Panc1 (cell line): ENCODE data around the gene RASGEF1C. TPM values are rescaled to one million over a fixed set of nuclear protein-coding genes. Genes with fewer than 3 reads are reported as not detected.

Experiments used
- ATAC-seq: fragments of 200-7000 bp; cut with Tn5 transposase; 2 replicates; pipeline ENCODE4 v1.9.1; 2020; ENCODE audit warnings: mild to moderate bottlenecking, moderate library complexity
- BruUV-seq: library from RNA; stranded (reverse); fragments of 400-500 nt; replicated peaks from 2 replicates; lab custom pipeline; 2021; lab: Mats Ljungman, UMichigan
- CTCF ChIA-PET: fragments of 300-600 bp; sonication (Branson Sonifier 250); formaldehyde crosslinking; loops from one replicate; lab custom pipeline; 2022; ENCODE audit warnings: antibody characterized with exemption; lab: Charles Lee
- POLR2A ChIA-PET: fragments of 300-600 bp; sonication (Branson Sonifier 250); formaldehyde crosslinking; loops from one replicate; lab custom pipeline; 2022; ENCODE audit warnings: antibody characterized with exemption; lab: Charles Lee
- DNase-seq: peaks from one replicate; pipeline ENCODE4 v3.0.0-alpha.2; 2010; ENCODE audit warnings: low read depth, low spot score
- H3K27ac ChIP-seq: 2 replicates; pipeline ENCODE4 v1.5.1; 2011; ENCODE audit warnings: mild to moderate bottlenecking, low read length, inconsistent platforms
- H3K27me3 ChIP-seq: fragments of 200-500 bp; sonication (Bioruptor generic); 2 replicates; pipeline ENCODE4 v1.6.0; 2014; ENCODE audit warnings: low read length, inconsistent platforms; ENCODE audit not compliant: control insufficient read depth, insufficient read depth
- H3K36me3 ChIP-seq: fragments of 200-500 bp; sonication (Bioruptor generic); 2 replicates; pipeline ENCODE4 v1.5.1; 2014; ENCODE audit warnings: inconsistent platforms, mild to moderate bottlenecking, low read length, moderate library complexity; ENCODE audit not compliant: control insufficient read depth, insufficient read depth
- H3K4me1 ChIP-seq: 2 replicates; pipeline ENCODE4 v1.5.1; 2011; ENCODE audit warnings: inconsistent platforms, mild to moderate bottlenecking, low read length, moderate library complexity; ENCODE audit not compliant: control insufficient read depth, insufficient read depth
- H3K4me3 ChIP-seq, 2 experiments: 2 replicates each; pipeline ENCODE4 v1.5.1; 2011 to 2012; ENCODE audit warnings: low read depth in 2 of 2, low read length in 2 of 2, mild to moderate bottlenecking in 2 of 2, inconsistent platforms in 1 of 2, moderate library complexity in 1 of 2
- H3K9me3 ChIP-seq: fragments of 200-500 bp; sonication (Bioruptor generic); 2 replicates; pipeline ENCODE4 v1.5.1; 2014; ENCODE audit warnings: low read depth, mild to moderate bottlenecking, inconsistent platforms, low read length, moderate library complexity; ENCODE audit not compliant: control insufficient read depth, insufficient read depth
- POLR2AphosphoS5 ChIP-seq: IDR thresholded peaks from 2 replicates; pipeline ENCODE4 v1.6.1; 2012; ENCODE audit warnings: mild to moderate bottlenecking, low read depth, low read length, moderate library complexity
- SIN3A ChIP-seq: IDR thresholded peaks from 2 replicates; pipeline ENCODE4 v1.6.1; 2012; ENCODE audit warnings: low read depth, mild to moderate bottlenecking, low read length, moderate library complexity, borderline replicate concordance; ENCODE audit not compliant: insufficient read depth
- TCF7L2 ChIP-seq: IDR thresholded peaks from 2 replicates; pipeline ENCODE4 v1.6.1; 2011; ENCODE audit warnings: mild to moderate bottlenecking, low read depth, low read length, inconsistent platforms
- in situ Hi-C: cut with HindIII; loops from 2 replicates; pipeline ENCODE4 v1.10.0; 2016; ENCODE audit warnings: low sequenced_read_pairs, low pct_unique_long_range_greater_than_20kb
- intact Hi-C: fragments of 100-400 bp; cut with micrococcal nuclease; formaldehyde crosslinking; loops from one replicate; pipeline ENCODE4 v1.10.0; 2022; ENCODE audit not compliant: unreplicated experiment
- total RNA-seq: library from RNA; stranded (reverse); gene quantifications from one replicate; pipeline ENCODE4 v1.2.1, GENCODE V29; 2021; ENCODE audit not compliant: unreplicated experiment
- TF ChIP-seq, protein P1 (sequence below), 2 experiments: IDR thresholded peaks; 2 replicates each; pipeline ENCODE4 v1.6.1; 2011 to 2012; ENCODE audit warnings: low read depth in 2 of 2, control low read depth in 1 of 2, low read length in 1 of 2, mild to moderate bottlenecking in 1 of 2, moderate library complexity in 1 of 2; ENCODE audit not compliant: insufficient read depth in 1 of 2
- TF ChIP-seq, protein P2 (sequence below): fragments of 450-650 bp; IDR thresholded peaks from 2 replicates; pipeline ENCODE4 v1.5.1; 2017; ENCODE audit warnings: mild to moderate bottlenecking

Gene RASGEF1C
- total RNA-seq, 1 experiment from 2014 or later: 0.49 TPM

DNA sequence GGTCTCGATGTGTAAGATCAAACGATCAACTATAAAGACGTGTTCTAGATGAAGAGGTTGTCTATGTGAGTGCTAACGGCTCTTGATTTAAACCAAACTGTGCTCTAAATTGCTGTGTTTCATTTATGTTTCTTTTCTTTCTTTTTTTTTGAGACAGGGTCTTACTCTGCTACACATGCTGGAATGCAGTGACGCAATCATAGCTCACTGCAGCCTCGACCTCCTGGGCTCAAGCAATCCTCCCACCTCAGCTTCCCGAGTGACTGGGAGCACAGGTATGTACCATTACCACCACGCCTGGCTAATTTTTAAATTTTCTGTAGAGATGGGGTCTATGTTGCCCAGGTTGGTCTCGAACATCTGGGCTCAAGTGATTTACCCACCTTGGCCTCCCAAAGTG is 113.5 kb downstream of the RASGEF1C start:
- TF ChIP-seq POLR2AphosphoS5 (no peak), TCF7L2 (no peak), SIN3A (no peak)
- TF ChIP-seq, protein P1, sequence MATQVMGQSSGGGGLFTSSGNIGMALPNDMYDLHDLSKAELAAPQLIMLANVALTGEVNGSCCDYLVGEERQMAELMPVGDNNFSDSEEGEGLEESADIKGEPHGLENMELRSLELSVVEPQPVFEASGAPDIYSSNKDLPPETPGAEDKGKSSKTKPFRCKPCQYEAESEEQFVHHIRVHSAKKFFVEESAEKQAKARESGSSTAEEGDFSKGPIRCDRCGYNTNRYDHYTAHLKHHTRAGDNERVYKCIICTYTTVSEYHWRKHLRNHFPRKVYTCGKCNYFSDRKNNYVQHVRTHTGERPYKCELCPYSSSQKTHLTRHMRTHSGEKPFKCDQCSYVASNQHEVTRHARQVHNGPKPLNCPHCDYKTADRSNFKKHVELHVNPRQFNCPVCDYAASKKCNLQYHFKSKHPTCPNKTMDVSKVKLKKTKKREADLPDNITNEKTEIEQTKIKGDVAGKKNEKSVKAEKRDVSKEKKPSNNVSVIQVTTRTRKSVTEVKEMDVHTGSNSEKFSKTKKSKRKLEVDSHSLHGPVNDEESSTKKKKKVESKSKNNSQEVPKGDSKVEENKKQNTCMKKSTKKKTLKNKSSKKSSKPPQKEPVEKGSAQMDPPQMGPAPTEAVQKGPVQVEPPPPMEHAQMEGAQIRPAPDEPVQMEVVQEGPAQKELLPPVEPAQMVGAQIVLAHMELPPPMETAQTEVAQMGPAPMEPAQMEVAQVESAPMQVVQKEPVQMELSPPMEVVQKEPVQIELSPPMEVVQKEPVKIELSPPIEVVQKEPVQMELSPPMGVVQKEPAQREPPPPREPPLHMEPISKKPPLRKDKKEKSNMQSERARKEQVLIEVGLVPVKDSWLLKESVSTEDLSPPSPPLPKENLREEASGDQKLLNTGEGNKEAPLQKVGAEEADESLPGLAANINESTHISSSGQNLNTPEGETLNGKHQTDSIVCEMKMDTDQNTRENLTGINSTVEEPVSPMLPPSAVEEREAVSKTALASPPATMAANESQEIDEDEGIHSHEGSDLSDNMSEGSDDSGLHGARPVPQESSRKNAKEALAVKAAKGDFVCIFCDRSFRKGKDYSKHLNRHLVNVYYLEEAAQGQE (IDR thresholded peaks at IDR 0.05; ENCODE audit: insufficient read depth in 1 of 2, low read depth in 2 of 2, low read length in 1 of 2): no peak
- TF ChIP-seq, protein P2, sequence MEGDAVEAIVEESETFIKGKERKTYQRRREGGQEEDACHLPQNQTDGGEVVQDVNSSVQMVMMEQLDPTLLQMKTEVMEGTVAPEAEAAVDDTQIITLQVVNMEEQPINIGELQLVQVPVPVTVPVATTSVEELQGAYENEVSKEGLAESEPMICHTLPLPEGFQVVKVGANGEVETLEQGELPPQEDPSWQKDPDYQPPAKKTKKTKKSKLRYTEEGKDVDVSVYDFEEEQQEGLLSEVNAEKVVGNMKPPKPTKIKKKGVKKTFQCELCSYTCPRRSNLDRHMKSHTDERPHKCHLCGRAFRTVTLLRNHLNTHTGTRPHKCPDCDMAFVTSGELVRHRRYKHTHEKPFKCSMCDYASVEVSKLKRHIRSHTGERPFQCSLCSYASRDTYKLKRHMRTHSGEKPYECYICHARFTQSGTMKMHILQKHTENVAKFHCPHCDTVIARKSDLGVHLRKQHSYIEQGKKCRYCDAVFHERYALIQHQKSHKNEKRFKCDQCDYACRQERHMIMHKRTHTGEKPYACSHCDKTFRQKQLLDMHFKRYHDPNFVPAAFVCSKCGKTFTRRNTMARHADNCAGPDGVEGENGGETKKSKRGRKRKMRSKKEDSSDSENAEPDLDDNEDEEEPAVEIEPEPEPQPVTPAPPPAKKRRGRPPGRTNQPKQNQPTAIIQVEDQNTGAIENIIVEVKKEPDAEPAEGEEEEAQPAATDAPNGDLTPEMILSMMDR: no peak
- Histone ChIP-seq H3K4me3 (no peak overlapping the region), H3K4me1 (peaks cover 6% of the 10 kb centered on the region; the same call in 1 of the 2 replicates), H3K36me3 (no peaks in the 10 kb centered on the region), H3K9me3 (no peaks in the 10 kb centered on the region), H3K27ac (no peak overlapping the region), H3K27me3 (no peaks in the 10 kb centered on the region)
- DNase-seq (no peak), ATAC-seq (no peak)
- no TSS peak for BruUV-seq
- POLR2A ChIA-PET: no interaction called here
- CTCF ChIA-PET: no interaction called here
- intact Hi-C loops (loop anchor here (10.0 kb wide), 1 partner anchor 241 kb away; the partner anchor contains the start of gene MRNIP), in situ Hi-C loops (no loop called here)

DNA sequence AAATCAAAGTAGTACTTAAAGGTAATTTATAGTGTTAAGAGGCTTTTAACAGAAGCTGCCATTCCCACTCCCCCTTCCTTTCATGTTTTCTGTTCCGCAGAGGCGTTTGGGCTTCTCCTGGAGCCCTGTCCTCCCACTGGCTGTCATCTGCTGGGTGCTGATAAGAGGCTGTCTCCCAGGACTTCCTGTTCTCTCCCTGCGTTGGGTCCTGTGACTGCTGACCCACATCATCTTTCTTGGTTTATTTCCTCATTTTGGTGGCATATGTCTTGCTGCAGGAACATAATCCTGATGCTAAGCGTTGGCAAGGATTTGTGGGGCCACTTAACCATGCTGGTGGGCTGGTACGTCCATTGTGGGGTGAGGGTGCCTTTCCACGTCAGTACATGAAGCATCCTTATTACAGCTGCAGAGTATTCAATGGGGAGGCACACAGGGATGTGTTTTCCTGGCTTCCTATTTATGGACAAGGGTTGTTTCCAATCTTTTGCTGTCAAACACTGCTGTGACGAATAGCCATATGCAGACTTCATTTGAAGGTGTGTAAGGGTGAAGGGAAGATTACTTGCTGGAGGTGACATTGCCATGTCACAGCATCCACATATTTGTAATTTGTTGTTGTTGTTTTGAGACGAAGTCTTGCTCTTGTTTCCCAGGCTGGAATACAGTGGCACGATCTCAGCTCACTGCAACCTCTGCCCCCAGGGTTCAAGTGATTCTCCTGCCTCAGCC is 115.2 kb downstream of the RASGEF1C start:
- TF ChIP-seq SIN3A (no peak), POLR2AphosphoS5 (no peak), TCF7L2 (no peak)
- TF ChIP-seq, protein P1 (IDR thresholded peaks at IDR 0.05; ENCODE audit: insufficient read depth in 1 of 2, low read depth in 2 of 2, low read length in 1 of 2): no peak
- TF ChIP-seq, protein P2: no peak
- Histone ChIP-seq H3K36me3 (no peaks in the 10 kb centered on the region), H3K4me3 (no peak overlapping the region), H3K27me3 (no peaks in the 10 kb centered on the region), H3K27ac (no peak overlapping the region), H3K4me1 (peaks cover 6% of the 10 kb centered on the region; the same call in 1 of the 2 replicates), H3K9me3 (no peaks in the 10 kb centered on the region)
- no TSS peak for BruUV-seq
- in situ Hi-C loops: no loop called here
- ATAC-seq: no peak
- no peak for DNase-seq
- intact Hi-C loops: loop anchor here (10.0 kb wide), 1 partner anchor 239 kb away; the partner anchor contains the start of gene MRNIP
- POLR2A ChIA-PET: no interaction called here
- CTCF ChIA-PET: no interaction called here
